Myocyte (in vitro differentiated cells): ENCODE data around the gene SIGLEC15. TPM values are rescaled to one million over a fixed set of nuclear protein-coding genes. Genes with fewer than 3 reads are reported as not detected.
A peak's percentile ranks its signal among the peaks of the same experiment; 100 is the strongest.
"Not testable (repeated sequence)": the region's sequence is repeated elsewhere in the genome, so short reads cannot be mapped to it uniquely, and the experiment has no call there.

Experiments
- DNase-seq: peaks from one replicate; pipeline ENCODE4 v3.0.0-alpha.2; 2012; ENCODE audit warnings: low read depth
- polyA plus RNA-seq: library from polyadenylated mRNA; unstranded; fragments of >200 nt; gene quantifications from one replicate; pipeline ENCODE4 v1.2.1, GENCODE V29; 2012; ENCODE audit warnings: missing spikeins
- total RNA-seq: library from RNA; depleted of rRNA; stranded (reverse); fragments of >200 nt; gene quantifications from 2 replicates; pipeline ENCODE4 v1.2.3, GENCODE V29; 2014

The SIGLEC15 gene, protein sequence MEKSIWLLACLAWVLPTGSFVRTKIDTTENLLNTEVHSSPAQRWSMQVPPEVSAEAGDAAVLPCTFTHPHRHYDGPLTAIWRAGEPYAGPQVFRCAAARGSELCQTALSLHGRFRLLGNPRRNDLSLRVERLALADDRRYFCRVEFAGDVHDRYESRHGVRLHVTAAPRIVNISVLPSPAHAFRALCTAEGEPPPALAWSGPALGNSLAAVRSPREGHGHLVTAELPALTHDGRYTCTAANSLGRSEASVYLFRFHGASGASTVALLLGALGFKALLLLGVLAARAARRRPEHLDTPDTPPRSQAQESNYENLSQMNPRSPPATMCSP
- total RNA-seq = not detected in 2 replicates
- 0.15 TPM for polyA plus RNA-seq

DNA sequence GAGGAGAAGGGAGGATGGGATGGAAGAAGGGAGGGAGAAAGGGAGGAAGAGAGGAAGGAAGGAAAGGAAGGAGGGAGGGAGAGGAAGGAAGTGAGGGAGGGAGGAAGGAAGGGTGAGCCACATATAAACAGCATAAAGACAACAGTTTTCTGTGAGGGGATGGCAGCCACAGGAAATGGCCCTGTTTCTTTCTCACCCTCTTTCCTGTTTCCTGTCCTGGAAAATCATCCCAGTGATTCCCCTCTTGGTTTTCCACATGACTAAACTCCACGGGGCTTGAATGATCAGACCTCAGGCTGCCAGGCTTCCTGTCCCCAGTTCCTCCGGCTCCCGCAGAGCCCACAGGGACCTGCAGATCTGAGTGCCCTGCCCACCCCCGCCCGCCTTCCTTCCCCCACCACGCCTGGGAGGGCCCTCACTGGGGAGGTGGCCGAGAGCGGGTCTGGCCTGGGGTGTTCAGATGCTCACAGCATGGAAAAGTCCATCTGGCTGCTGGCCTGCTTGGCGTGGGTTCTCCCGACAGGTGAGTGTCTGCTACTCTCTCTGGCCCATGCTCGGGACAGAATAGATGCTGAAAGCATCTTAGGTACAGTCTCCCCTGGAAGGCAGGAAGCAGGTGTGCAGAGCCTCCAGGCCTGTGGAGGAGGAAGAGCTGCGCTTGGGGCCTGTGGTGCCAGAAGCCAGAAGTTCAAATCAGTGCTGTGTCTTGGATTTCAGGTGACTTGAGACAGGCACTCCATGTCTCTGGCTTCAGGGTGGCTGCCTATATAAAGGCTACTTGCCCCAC is at the start of gene SIGLEC15:
SIGLEC15 (plus strand) TSS at position 418 of the 787 bp plus-strand sequence; CDS start at position 472, 54 bp downstream.
- no peak for DNase-seq

DNA sequence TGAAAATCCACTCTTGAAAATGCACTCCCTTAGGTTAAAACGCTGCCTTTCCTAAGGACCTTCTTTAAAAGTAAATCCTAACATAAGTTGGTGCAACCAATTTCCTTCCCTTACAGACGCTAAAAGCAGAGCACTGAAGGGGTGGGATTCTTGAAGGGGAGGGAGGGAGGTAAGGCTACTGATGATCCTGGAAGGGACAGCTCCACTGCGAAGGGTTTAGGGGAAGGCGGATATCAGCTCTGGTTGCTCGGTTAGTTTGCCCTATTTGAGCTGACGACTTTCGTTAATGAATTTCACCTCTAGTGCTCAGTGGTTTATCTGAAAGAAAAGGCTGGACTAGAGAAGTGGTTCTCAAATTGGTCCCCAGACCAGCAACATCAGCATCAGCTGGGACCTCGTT is 49.7 kb upstream of the SIGLEC15 start:
- DNase-seq = no peak

DNA sequence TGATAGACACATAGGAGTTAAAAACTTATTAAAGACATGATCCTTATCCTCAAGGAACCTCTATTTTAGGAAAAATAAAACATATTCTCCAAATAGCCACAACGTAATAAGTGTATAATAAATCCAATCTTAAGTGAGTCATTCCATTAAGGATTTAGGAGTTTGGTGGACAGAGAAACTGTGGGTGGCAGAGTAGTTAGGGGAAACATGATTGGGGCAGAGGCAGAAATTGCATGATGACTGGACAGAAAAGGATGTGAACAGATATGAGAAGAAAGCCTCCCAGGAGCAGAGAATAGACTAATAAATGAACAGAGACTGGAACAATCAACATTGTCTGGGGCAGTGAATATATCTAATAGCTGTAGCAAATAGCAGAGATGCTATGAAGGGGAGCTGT is 48.1 kb upstream of the SIGLEC15 start:
- peak; percentile 64 for DNase-seq

DNA sequence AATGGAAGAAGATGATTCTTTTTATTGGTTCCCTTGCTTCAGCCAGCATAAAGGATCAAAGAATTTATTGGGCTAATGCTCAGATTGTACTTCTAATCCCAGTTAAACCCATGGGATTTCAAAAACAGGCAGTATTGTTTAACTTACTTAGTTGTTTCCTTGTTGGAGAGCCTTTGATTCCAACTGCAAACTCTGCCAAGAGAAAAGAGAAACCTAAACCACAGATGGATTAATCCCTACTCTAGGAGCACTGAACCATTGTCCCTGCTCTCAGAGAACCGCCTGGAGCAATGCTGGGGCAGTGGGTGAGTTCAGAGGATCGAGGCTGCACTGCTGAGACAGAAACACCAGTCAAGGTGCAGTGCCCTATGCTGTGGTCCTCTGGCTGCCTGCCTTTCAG is 44.9 kb upstream of the SIGLEC15 start:
- peak; percentile 50 for DNase-seq

DNA sequence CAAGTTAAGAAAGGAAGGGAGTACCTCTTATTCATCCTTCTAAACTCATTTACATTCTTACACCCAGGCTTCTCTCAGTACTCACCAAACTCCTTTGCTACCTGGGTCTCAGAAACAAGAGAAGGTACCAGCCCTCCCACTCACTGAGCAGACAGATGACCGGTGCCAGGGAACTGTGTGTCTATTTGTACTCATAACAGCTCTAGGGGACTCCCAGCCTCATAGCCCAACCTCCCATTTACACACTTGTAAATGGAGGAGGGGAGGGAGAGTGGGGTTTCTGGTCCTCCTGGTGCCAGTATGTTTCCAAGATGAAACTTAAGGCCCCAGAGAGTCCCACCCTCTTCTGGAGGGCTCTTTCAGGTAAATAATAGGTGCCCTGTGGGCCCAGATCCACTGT is 42.8 kb upstream of the SIGLEC15 start:
- DNase-seq = no peak

- DNase-seq = peak; percentile 39
These were observed 42.1 kb upstream of the SIGLEC15 start for GRCh38 chr18:45783097-45784075.

DNA sequence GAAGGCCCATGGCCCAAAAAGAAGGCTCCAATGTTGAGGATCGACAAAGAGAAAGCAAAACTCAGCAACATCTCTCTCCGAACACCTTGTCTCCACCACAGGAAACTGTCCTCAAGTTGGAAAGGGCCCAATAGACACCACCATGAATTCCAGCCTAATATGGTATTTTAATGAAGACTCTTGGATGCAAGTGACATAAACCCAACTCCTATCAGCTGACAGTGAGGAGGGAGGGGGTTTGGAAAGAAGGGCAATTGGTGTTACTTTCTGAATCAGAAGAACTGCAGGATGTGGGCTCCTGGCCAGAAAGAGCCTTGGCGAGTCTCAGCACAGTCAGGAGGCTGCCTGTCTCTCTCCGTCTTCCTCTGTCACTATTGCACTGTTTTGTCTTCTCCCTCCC is 40.3 kb upstream of the SIGLEC15 start:
- DNase-seq = no peak

- DNase-seq = no peak
These were observed 38.5 kb upstream of the SIGLEC15 start for GRCh38 chr18:45786941-45787340.

DNA sequence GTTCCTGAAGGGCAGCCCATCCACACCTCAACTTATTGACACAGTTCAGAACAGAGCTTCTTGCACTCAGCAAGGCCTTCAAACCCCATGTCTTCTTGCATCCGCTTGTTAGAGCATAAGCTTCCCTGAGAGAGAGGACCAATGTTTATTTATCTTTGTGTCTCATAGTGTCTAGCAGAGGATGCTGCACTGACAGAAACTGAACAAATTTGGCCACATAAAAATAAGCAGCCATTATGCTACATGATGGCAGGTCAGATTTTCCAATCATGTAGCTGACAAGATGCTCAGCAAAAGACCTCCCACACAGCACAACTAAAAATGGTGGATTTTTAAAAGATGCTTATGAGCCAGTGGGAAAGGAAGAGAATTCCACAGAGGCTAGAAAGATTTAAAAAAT is 38.1 kb upstream of the SIGLEC15 start:
- no peak for DNase-seq

- no peak for DNase-seq
These were observed 36.6 kb upstream of the SIGLEC15 start for GRCh38 chr18:45788861-45789260.

DNA sequence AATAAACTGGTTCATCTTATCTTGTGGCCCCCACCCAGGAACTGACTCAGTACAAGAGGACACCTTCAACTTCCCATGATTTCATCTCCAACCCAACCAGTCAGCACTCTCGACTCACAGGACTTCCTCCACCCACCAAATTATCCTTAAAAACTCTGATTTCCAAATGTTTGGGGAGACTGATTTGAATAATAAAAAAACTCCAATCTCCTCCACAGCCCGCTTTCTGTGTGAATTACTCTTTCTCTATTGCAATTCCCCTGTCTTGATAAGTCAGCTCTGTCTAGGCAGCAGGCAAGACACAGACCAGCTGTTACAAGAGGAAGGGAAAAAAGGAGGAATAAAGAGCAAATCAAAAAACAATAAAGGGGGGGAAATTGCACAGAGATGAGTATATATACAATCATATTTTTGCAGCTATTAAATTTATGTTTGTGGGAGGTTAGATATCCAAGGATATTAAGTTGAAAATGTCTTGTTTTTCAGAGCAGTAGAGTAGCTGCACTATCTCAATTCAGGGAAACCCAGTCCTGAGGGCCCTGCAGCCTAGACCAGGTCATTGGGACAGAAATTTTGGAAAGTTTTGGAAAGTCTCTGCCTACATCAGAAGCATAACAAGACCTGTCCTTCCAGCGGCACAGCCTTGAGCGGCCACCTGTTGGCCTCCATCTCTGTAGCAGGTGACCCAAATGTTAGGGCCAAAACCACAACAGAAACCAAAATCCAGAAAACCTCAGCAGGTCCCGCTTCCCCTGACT is 32.8 kb upstream of the SIGLEC15 start:
- DNase-seq = no peak

- peak; percentile 81 for DNase-seq
These were observed 32.1 kb upstream of the SIGLEC15 start for GRCh38 chr18:45793264-45793965.

DNA sequence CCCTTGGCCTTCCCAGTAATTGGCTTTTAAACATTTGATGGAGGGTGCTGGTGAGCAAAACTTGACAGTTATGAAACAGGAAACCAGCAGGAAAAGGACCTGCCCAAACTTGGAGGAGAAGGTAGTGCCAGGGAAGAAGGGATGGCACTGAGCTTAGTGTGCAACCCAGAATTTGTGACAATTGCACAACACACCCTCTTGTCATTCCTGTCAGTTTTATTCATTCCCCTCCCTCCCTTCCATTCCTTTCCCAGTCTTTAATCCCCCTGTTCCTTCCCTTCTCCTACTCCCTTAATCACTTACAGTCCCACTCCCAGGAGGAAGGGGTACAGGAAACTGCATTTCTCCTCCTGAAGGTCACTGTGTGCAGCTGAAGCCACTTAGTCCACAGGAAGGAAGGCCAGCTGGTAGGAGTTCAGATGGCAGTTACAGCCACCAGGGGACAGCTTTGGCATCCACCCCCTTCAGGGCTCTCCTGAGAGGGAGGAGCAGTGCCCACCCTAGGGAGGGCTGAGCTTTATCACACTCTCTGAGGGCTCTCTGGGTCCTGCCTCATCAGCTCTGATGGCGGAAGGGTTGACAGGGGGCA is 24.0 kb upstream of the SIGLEC15 start:
- no peak for DNase-seq

GRCh38 chr18:45802814-45803492 is 22.5 kb upstream of the SIGLEC15 start:
- peak; percentile 39 for DNase-seq

DNA sequence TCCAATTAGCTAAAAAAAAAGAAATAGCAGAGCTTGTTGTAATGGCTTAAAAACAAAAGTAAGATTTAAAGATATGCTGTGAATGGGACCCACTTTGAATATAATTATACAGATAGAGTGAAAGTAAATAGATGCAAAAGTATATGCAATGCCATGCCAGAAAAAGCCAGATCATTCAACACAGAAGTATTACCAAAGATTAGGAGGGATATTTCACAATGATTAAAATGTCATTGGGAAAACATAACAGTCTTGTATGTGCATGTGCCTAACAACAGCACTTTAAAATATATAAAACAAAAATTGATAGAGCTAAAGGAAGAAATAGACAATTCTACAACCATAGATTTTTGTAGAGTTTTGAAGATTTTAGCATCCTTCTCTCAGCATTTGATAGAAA is 19.9 kb upstream of the SIGLEC15 start:
- no peak for DNase-seq

- DNase-seq = no peak
These were observed 19.2 kb upstream of the SIGLEC15 start for GRCh38 chr18:45806226-45806625.

- peak; percentile 84 for DNase-seq
These were observed 18.3 kb upstream of the SIGLEC15 start for GRCh38 chr18:45807144-45807543.

GRCh38 chr18:45814733-45815132 is 10.7 kb upstream of the SIGLEC15 start:
- DNase-seq = not testable (repeated sequence)

- no peak for DNase-seq
These were observed 7.9 kb upstream of the SIGLEC15 start for GRCh38 chr18:45817543-45817942.
